Activated T-helper 2 cell treated with anti-CD3 and anti-CD28 coated beads, Interferon-gamma antibody, Interleukin-2, Interleukin-4, amounts not matched to agents 10 μg/mL and 5 μg/mL and 100 μg/mL, durations not matched to agents 14 hours and 24 hours and 36 hours (primary cell): ENCODE data around the gene SESTD1. TPM values are rescaled to one million over a fixed set of nuclear protein-coding genes. Genes with fewer than 3 reads are reported as not detected.

ENCODE experiments used
- DNase-seq: peaks from one replicate; pipeline ENCODE4 v3.0.0; 2021; ENCODE audit warnings: low spot score
- H3K27ac Mint-ChIP-seq: one replicate; pipeline ENCODE4 v1.8.0; 2021; ENCODE audit warnings: mixed read lengths
- H3K27me3 Mint-ChIP-seq: one replicate; pipeline ENCODE4 v1.8.0; 2021; ENCODE audit warnings: low read depth, mixed read lengths
- H3K36me3 Mint-ChIP-seq: one replicate; pipeline ENCODE4 v1.8.0; 2021; ENCODE audit warnings: low read depth, mixed read lengths
- H3K4me1 Mint-ChIP-seq: one replicate; pipeline ENCODE4 v1.8.0; 2021; ENCODE audit warnings: low read depth, mixed read lengths
- H3K4me3 Mint-ChIP-seq: one replicate; pipeline ENCODE4 v1.8.0; 2021; ENCODE audit warnings: low read depth, mild to moderate bottlenecking, moderate library complexity, mixed read lengths
- H3K9me3 Mint-ChIP-seq: one replicate; pipeline ENCODE4 v1.8.0; 2021; ENCODE audit warnings: mixed read lengths
- intact Hi-C: fragments of 100-400 bp; cut with micrococcal nuclease; formaldehyde crosslinking; loops from one replicate; pipeline ENCODE4 v1.15.1; 2023
- total RNA-seq: library from RNA; stranded (reverse); gene quantifications from 2 replicates; pipeline ENCODE4 v1.2.3, GENCODE V29; 2022

Gene SESTD1
- total RNA-seq, 1 donor from 2014 or later, result 9.8 TPM

- Mint-ChIP-seq H3K4me1 (peaks cover 7% of the 10 kb centered on the region), H3K9me3 (peaks cover 40% of the 10 kb centered on the region), H3K36me3 (peaks cover 24% of the 10 kb centered on the region), H3K4me3 (no peak overlapping the region), H3K27me3 (no peaks in the 10 kb centered on the region), H3K27ac (no peak overlapping the region)
- no peak for DNase-seq
- intact Hi-C loops, result no loop called here
Measured at GRCh38 chr2:179191110-179191509, 73.5 kb downstream of the SESTD1 start.

GRCh38 chr2:179186126-179186525 is 78.5 kb downstream of the SESTD1 start:
- no peak for DNase-seq
- Mint-ChIP-seq H3K27me3 (no peaks in the 10 kb centered on the region), H3K9me3 (peaks cover 31% of the 10 kb centered on the region), H3K36me3 (peaks cover 24% of the 10 kb centered on the region), H3K4me3 (no peak overlapping the region), H3K4me1 (peaks cover 5% of the 10 kb centered on the region), H3K27ac (no peak overlapping the region)
- intact Hi-C loops, result no loop called here

GRCh38 chr2:179184610-179185009 is 80.0 kb downstream of the SESTD1 start:
- Mint-ChIP-seq H3K27ac (no peak overlapping the region), H3K9me3 (peaks cover 24% of the 10 kb centered on the region)
- DNase-seq, result no peak

GRCh38 chr2:179181002-179181401 is 83.6 kb downstream of the SESTD1 start:
- no peaks in the 10 kb centered on the region for H3K9me3 Mint-ChIP-seq
- no peak overlapping the region for H3K4me3 Mint-ChIP-seq
- no peaks in the 10 kb centered on the region for H3K27me3 Mint-ChIP-seq
- intact Hi-C loops, result no loop called here
- no peaks in the 10 kb centered on the region for H3K36me3 Mint-ChIP-seq
- peaks cover 1% of the 10 kb centered on the region for H3K4me1 Mint-ChIP-seq
- no peak for DNase-seq
- no peak overlapping the region for H3K27ac Mint-ChIP-seq

More at GRCh38 chr2:179184610-179185009, 80.0 kb downstream of the SESTD1 start:
- peaks cover 6% of the 10 kb centered on the region for H3K4me1 Mint-ChIP-seq
- H3K36me3 Mint-ChIP-seq, result peaks cover 23% of the 10 kb centered on the region
- no peaks in the 10 kb centered on the region for H3K27me3 Mint-ChIP-seq
- intact Hi-C loops, result no loop called here
- no peak overlapping the region for H3K4me3 Mint-ChIP-seq

GRCh38 chr2:179180242-179180641 is 84.4 kb downstream of the SESTD1 start:
- no peak for DNase-seq
- H3K4me1 Mint-ChIP-seq, result peaks cover 1% of the 10 kb centered on the region
- no peaks in the 10 kb centered on the region for H3K9me3 Mint-ChIP-seq
- no peak overlapping the region for H3K4me3 Mint-ChIP-seq
- H3K27me3 Mint-ChIP-seq, result no peaks in the 10 kb centered on the region
- no peaks in the 10 kb centered on the region for H3K36me3 Mint-ChIP-seq
- intact Hi-C loops, result no loop called here
- no peak overlapping the region for H3K27ac Mint-ChIP-seq

GRCh38 chr2:179179719-179180118 is 84.9 kb downstream of the SESTD1 start:
- DNase-seq, result no peak
- peaks cover 1% of the 10 kb centered on the region for H3K4me1 Mint-ChIP-seq

GRCh38 chr2:179177694-179178093 is 86.9 kb downstream of the SESTD1 start:
- peaks cover 1% of the 10 kb centered on the region for H3K4me1 Mint-ChIP-seq
- H3K9me3 Mint-ChIP-seq, result no peaks in the 10 kb centered on the region
- H3K36me3 Mint-ChIP-seq, result no peaks in the 10 kb centered on the region
- no peaks in the 10 kb centered on the region for H3K27me3 Mint-ChIP-seq
- no peak for DNase-seq
- no peak overlapping the region for H3K4me3 Mint-ChIP-seq
- intact Hi-C loops, result no loop called here
- no peak overlapping the region for H3K27ac Mint-ChIP-seq

More at GRCh38 chr2:179179719-179180118, 84.9 kb downstream of the SESTD1 start:
- intact Hi-C loops, result no loop called here
- no peaks in the 10 kb centered on the region for H3K27me3 Mint-ChIP-seq
- H3K9me3 Mint-ChIP-seq, result no peaks in the 10 kb centered on the region
- no peaks in the 10 kb centered on the region for H3K36me3 Mint-ChIP-seq
- no peak overlapping the region for H3K27ac Mint-ChIP-seq
- no peak overlapping the region for H3K4me3 Mint-ChIP-seq

- DNase-seq, result no peak
- H3K4me3 Mint-ChIP-seq, result no peak overlapping the region
- H3K27me3 Mint-ChIP-seq, result no peaks in the 10 kb centered on the region
- intact Hi-C loops, result no loop called here
- no peak overlapping the region for H3K27ac Mint-ChIP-seq
- no peaks in the 10 kb centered on the region for H3K4me1 Mint-ChIP-seq
- H3K36me3 Mint-ChIP-seq, result peaks cover 3% of the 10 kb centered on the region
- no peaks in the 10 kb centered on the region for H3K9me3 Mint-ChIP-seq
Measured at GRCh38 chr2:179174240-179174639, 90.4 kb downstream of the SESTD1 start.

GRCh38 chr2:179172894-179173293 is 91.7 kb downstream of the SESTD1 start:
- Mint-ChIP-seq H3K4me3 (no peak overlapping the region), H3K9me3 (no peaks in the 10 kb centered on the region), H3K36me3 (peaks cover 3% of the 10 kb centered on the region), H3K27me3 (no peaks in the 10 kb centered on the region), H3K4me1 (no peaks in the 10 kb centered on the region), H3K27ac (no peak overlapping the region)
- intact Hi-C loops, result no loop called here
- no peak for DNase-seq

GRCh38 chr2:179171371-179171770 is 93.3 kb downstream of the SESTD1 start:
- no peak overlapping the region for H3K4me3 Mint-ChIP-seq
- DNase-seq, result no peak
- no peaks in the 10 kb centered on the region for H3K27me3 Mint-ChIP-seq
- intact Hi-C loops, result no loop called here
- H3K9me3 Mint-ChIP-seq, result no peaks in the 10 kb centered on the region
- H3K36me3 Mint-ChIP-seq, result peaks cover 3% of the 10 kb centered on the region
- no peaks in the 10 kb centered on the region for H3K4me1 Mint-ChIP-seq
- H3K27ac Mint-ChIP-seq, result no peak overlapping the region

GRCh38 chr2:179170901-179171300 is 93.7 kb downstream of the SESTD1 start:
- no peak for DNase-seq
- Mint-ChIP-seq H3K36me3 (peaks cover 3% of the 10 kb centered on the region), H3K9me3 (no peaks in the 10 kb centered on the region), H3K27me3 (no peaks in the 10 kb centered on the region), H3K27ac (no peak overlapping the region), H3K4me3 (no peak overlapping the region), H3K4me1 (no peaks in the 10 kb centered on the region)
- intact Hi-C loops, result no loop called here

- no peak for DNase-seq
- no peaks in the 10 kb centered on the region for H3K27me3 Mint-ChIP-seq
- H3K4me1 Mint-ChIP-seq, result no peaks in the 10 kb centered on the region
- no peak overlapping the region for H3K27ac Mint-ChIP-seq
- no peak overlapping the region for H3K4me3 Mint-ChIP-seq
- H3K9me3 Mint-ChIP-seq, result no peaks in the 10 kb centered on the region
- intact Hi-C loops, result no loop called here
- H3K36me3 Mint-ChIP-seq, result peaks cover 3% of the 10 kb centered on the region
Measured at GRCh38 chr2:179165356-179166000, 99.2 kb downstream of the SESTD1 start.

GRCh38 chr2:179141206-179141605 is 123.4 kb downstream of the SESTD1 start:
- no peak for DNase-seq
- peaks cover 3% of the 10 kb centered on the region for H3K36me3 Mint-ChIP-seq
- H3K9me3 Mint-ChIP-seq, result no peaks in the 10 kb centered on the region
- no peak overlapping the region for H3K27ac Mint-ChIP-seq
- intact Hi-C loops, result no loop called here
- H3K4me1 Mint-ChIP-seq, result no peaks in the 10 kb centered on the region
- no peaks in the 10 kb centered on the region for H3K27me3 Mint-ChIP-seq
- H3K4me3 Mint-ChIP-seq, result no peak overlapping the region

- intact Hi-C loops, result no loop called here
- H3K9me3 Mint-ChIP-seq, result no peaks in the 10 kb centered on the region
- no peak overlapping the region for H3K4me3 Mint-ChIP-seq
- H3K36me3 Mint-ChIP-seq, result peaks cover 3% of the 10 kb centered on the region
- no peak overlapping the region for H3K27ac Mint-ChIP-seq
- no peaks in the 10 kb centered on the region for H3K27me3 Mint-ChIP-seq
- no peak for DNase-seq
- no peaks in the 10 kb centered on the region for H3K4me1 Mint-ChIP-seq
Measured at GRCh38 chr2:179140571-179140970, 124.1 kb downstream of the SESTD1 start.
